Heart left ventricle (tissue), 16 donors: ENCODE measurements around the gene EXOSC6. TPM values are rescaled to one million over a fixed set of nuclear protein-coding genes. Genes with fewer than 3 reads are reported as not detected.
"Not testable (repeated sequence)": the region's sequence is repeated elsewhere in the genome, so short reads cannot be mapped to it uniquely, and the experiment has no call there.

Experiments
- ATAC-seq, 4 donors: fragments of 200-7000 bp; cut with Tn5 transposase; one replicate each; pipeline ENCODE4 v1.9.1; 2020 to 2022; ENCODE audit warnings: moderate library complexity in 4 of 4, mild to moderate bottlenecking in 3 of 4, moderate number of reproducible peaks in 1 of 4
- DNase-seq, 5 donors: peaks; one replicate each; pipeline ENCODE4 v3.0.0-alpha.2; 2020
- H3K27ac ChIP-seq, 12 donors: fragments of 200-600 bp; sonication (generic) in 4 of 12; one replicate each; pipeline versions ENCODE4 v1.5.0 to v1.8.0; 2016 to 2022; ENCODE audit warnings: mild to moderate bottlenecking in 2 of 12
- H3K27me3 ChIP-seq, 9 donors: fragments of 200-600 bp; sonication (generic) in 2 of 9; one replicate each; pipeline versions ENCODE4 v1.5.1 to v1.8.0; 2016 to 2022; ENCODE audit warnings: mild to moderate bottlenecking in 3 of 9
- H3K36me3 ChIP-seq, 9 donors: fragments of 200-600 bp; sonication (generic) in 2 of 9; one replicate each; pipeline versions ENCODE4 v1.5.0 to v1.8.0; 2018 to 2022; ENCODE audit warnings: mild to moderate bottlenecking in 2 of 9
- H3K4me1 ChIP-seq, 12 donors: fragments of 200-600 bp; sonication (generic) in 4 of 12; one replicate each; pipeline versions ENCODE4 v1.5.0 to v1.8.0; 2016 to 2022; ENCODE audit warnings: mild to moderate bottlenecking in 3 of 12
- H3K4me3 ChIP-seq, 12 donors: fragments of 200-600 bp; sonication (generic) in 4 of 12; one replicate each; pipeline versions ENCODE4 v1.5.0 to v1.8.0; 2017 to 2022; ENCODE audit warnings: mild to moderate bottlenecking in 9 of 12, moderate library complexity in 4 of 12
- H3K9me3 ChIP-seq, 12 donors: fragments of 200-600 bp; sonication (generic) in 4 of 12; one replicate each; pipeline versions ENCODE4 v1.5.0 to v1.8.0; 2016 to 2022; ENCODE audit warnings: mild to moderate bottlenecking in 1 of 12
- CTCF ChIP-seq, 12 donors: fragments of 200-600 bp; sonication (generic) in 4 of 12; IDR thresholded peaks; one replicate each; pipeline versions ENCODE4 v1.5.0 to v1.8.0; 2018 to 2022; ENCODE audit warnings: antibody characterized with exemption in 12 of 12, mild to moderate bottlenecking in 5 of 12
- POLR2A ChIP-seq, 2 donors: fragments of 450-650 bp; IDR thresholded peaks; one replicate each; pipeline ENCODE4 v1.6.1; 2017; ENCODE audit warnings: antibody characterized with exemption in 2 of 2, mild to moderate bottlenecking in 2 of 2, moderate library complexity in 2 of 2
- WGBS, 4 donors: extraction: QIAGEN DNeasy Blood & Tissue Kit in 2 of 4; methylation state at CpG; one replicate each; pipeline versions ENCODE4 v1.1.5 to v1.1.7; 2013 to 2018; 5-methylcytosine and 5-hydroxymethylcytosine counted together
- intact Hi-C, 10 donors: fragments of 100-400 bp; cut with DNase I; formaldehyde crosslinking; loops; one replicate each; pipeline versions ENCODE4 v1.11.1 to v1.14.2; 2022
- polyA plus RNA-seq, 2 donors: library from polyadenylated mRNA; stranded (reverse); fragments of 200-250 nt; gene quantifications; one replicate each; pipeline ENCODE4 v1.2.3, GENCODE V29; 2013
- total RNA-seq, 9 donors: library from RNA; depleted of rRNA in 2 of 9; stranded (reverse); fragments of >200 nt in 2 of 9; fragmentation: NEBNext Ultra II Directional in 3 of 9; extraction: Animal tissue kit (Norgen Biotek cat#: 25700) in 3 of 9; gene quantifications; one replicate each; pipeline versions ENCODE4 v1.1.0 to v1.2.4, GENCODE V29; 2016 to 2023
- donor health status: ischemic (EF 13 %, LVEDD 7.1; RV severe dilation, severe dysfunction).
- donor health status: healthy with polysubstance abuse.
- donor health status: DM: no; HTN: yes; CAD: no.
- donor health status: DM: no; HTN: no; CAD: no.
- donor health status: ischemic (EF 25% LVEDD 6.9; RV normal size, moderate dysfunction).
- donor health status: ischemic (EF 25% LVEDD 5.7; RV mildly dilated, moderate dysfunction).
- donor health status: healthy.
- donor health status: DM: yes; HTN: yes; CAD: no.
- donor health status: ischemic (EF 35%, LVEDD 5.7; RV mildly dilated, moderate dysfunction).
- donor health status: nonischemic (EF 11% LVEDD 7.7; RV severe dilation, severe dysfunction).
- donor health status: DM: yes; HTN: yes; CAD: no.
- donor health status: PGD.
- donor health status: ischemic (EF 29% LVEDD 5.4; RV normal size, mild dysfunction).
- donor health status: nonischemic (EF 23%, LVEDD 6.1; RV moderate dilation, normal function).

The EXOSC6 gene
- total and polyA plus RNA-seq, 11 donors: 7.1 to 19.2 (median 13.7) TPM

- Histone ChIP-seq H3K27me3 (no peaks in the 10 kb centered on the region), H3K9me3 (peaks cover 0 to 5% (median 0%) of the 10 kb centered on the region in 12 donors), H3K4me3 (no peak overlapping the region), H3K27ac (no peak overlapping the region), H3K36me3 (peaks cover 0 to 1% (median 0%) of the 10 kb centered on the region in 9 donors), H3K4me1 (peaks cover 0 to 17% (median 9%) of the 10 kb centered on the region in 12 donors)
- no peak for TF ChIP-seq CTCF (IDR thresholded peaks at IDR 0.05)
- TF ChIP-seq POLR2A (IDR thresholded peaks at IDR 0.05): no peak
- no peak for ATAC-seq
- no peak for DNase-seq
- intact Hi-C loops: loop anchor here in 1 of 10 donors (10.0 kb wide), 1 partner anchor 49 kb away; the partner anchor contains the start of gene DDX19A
These were observed 43.9 kb upstream of the EXOSC6 start for GRCh38 chr16:70295634-70296033.

GRCh38 chr16:70294385-70295025 is 42.8 kb upstream of the EXOSC6 start:
- intact Hi-C loops: loop anchor here in 1 of 10 donors (10.0 kb wide), 1 partner anchor 50 kb away; the partner anchor contains the start of gene DDX19A

GRCh38 chr16:70292148-70292547 is 40.4 kb upstream of the EXOSC6 start:
- intact Hi-C loops: loop anchor here in 1 of 10 donors (10.0 kb wide), 1 partner anchor 53 kb away; the partner anchor contains the start of gene DDX19A
- DNase-seq, H3K9me3 ChIP-seq, H3K36me3 ChIP-seq, H3K27ac ChIP-seq, H3K27me3 ChIP-seq, ATAC-seq, H3K4me3 ChIP-seq: not testable (repeated sequence)
- WGBS, 4 donors: 94 to 97% (median 95%) methylated on average over 11 of the region's 11 CpGs
- H3K4me1 ChIP-seq: peaks cover 0 to 21% (median 12%) of the 10 kb centered on the region in 12 donors

More at GRCh38 chr16:70294385-70295025, 42.8 kb upstream of the EXOSC6 start:
- no peak for ATAC-seq
- DNase-seq: no peak
- 89 to 93% (median 92%) methylated on average over 14 to 28 of the region's 28 CpGs for WGBS, 4 donors
- Histone ChIP-seq H3K27me3 (no peaks in the 10 kb centered on the region), H3K9me3 (no peaks in the 10 kb centered on the region), H3K36me3 (no peaks in the 10 kb centered on the region), H3K4me1 (peaks cover 0 to 14% (median 7%) of the 10 kb centered on the region in 12 donors), H3K4me3 (no peak overlapping the region), H3K27ac (no peak overlapping the region)
- TF ChIP-seq CTCF (IDR thresholded peaks at IDR 0.05) (no peak), POLR2A (IDR thresholded peaks at IDR 0.05) (no peak)

GRCh38 chr16:70290949-70291519 is 39.3 kb upstream of the EXOSC6 start:
- Histone ChIP-seq H3K4me1 (peaks cover 0 to 24% (median 12%) of the 10 kb centered on the region in 12 donors), H3K27me3 (no peaks in the 10 kb centered on the region), H3K4me3 (no peak overlapping the region), H3K9me3 (no peaks in the 10 kb centered on the region), H3K36me3 (no peaks in the 10 kb centered on the region), H3K27ac (no peak overlapping the region)
- DNase-seq (no peak), ATAC-seq (no peak)
- TF ChIP-seq POLR2A (IDR thresholded peaks at IDR 0.05) (no peak), CTCF (IDR thresholded peaks at IDR 0.05) (no peak)
- intact Hi-C loops: loop anchor here in 1 of 10 donors (10.0 kb wide), 1 partner anchor 54 kb away; the partner anchor contains the start of gene DDX19A
